Esophagus muscularis mucosa (tissue), 4 donors: ENCODE measurements around the gene FGF19. TPM values are rescaled to one million over a fixed set of nuclear protein-coding genes. Genes with fewer than 3 reads are reported as not detected.

ENCODE experiments used
- DNase-seq: peaks from one replicate; pipeline ENCODE4 v3.0.0-alpha.2; 2017; ENCODE audit errors: extremely low spot score
- H3K27ac ChIP-seq, 4 donors: fragments of 200-600 bp; sonication (generic); replicated peaks in 1 of 4; 1 replicate in 3 of 4; 2 replicates in 1 of 4; pipeline ENCODE4 v1.5.1; 2016 to 2019; ENCODE audit warnings: mild to moderate bottlenecking in 1 of 4
- H3K27me3 ChIP-seq, 4 donors: fragments of 200-600 bp; sonication (generic); one replicate each; pipeline versions ENCODE4 v1.5.1 to v1.6.0; 2016 to 2019
- H3K36me3 ChIP-seq, 4 donors: fragments of 200-600 bp; sonication (generic); one replicate each; pipeline ENCODE4 v1.5.1; 2016 to 2019
- H3K4me1 ChIP-seq, 4 donors: fragments of 200-600 bp; sonication (generic); one replicate each; pipeline ENCODE4 v1.5.1; 2016 to 2019
- H3K4me3 ChIP-seq, 4 donors: fragments of 200-600 bp; sonication (generic); 1 replicate in 2 of 4; 2 replicates in 2 of 4; pipeline ENCODE4 v1.5.1; 2016 to 2019; ENCODE audit warnings: mild to moderate bottlenecking in 4 of 4, moderate library complexity in 1 of 4
- H3K9me3 ChIP-seq, 4 donors: fragments of 200-600 bp; sonication (generic); 1 replicate in 3 of 4; 2 replicates in 1 of 4; pipeline ENCODE4 v1.5.1; 2016 to 2019
- CTCF ChIP-seq, 3 experiments: fragments of 200-600 bp in 2 of 3; fragments of 450-650 bp in 1 of 3; sonication (generic) in 2 of 3; IDR thresholded peaks; one replicate each; pipeline ENCODE4 v1.5.1; 2017 to 2019; ENCODE audit warnings: antibody characterized with exemption in 3 of 3, mild to moderate bottlenecking in 2 of 3, moderate library complexity in 1 of 3
- EP300 ChIP-seq: sonication (generic); formaldehyde crosslinking; IDR thresholded peaks from one replicate; pipeline ENCODE4 v1.6.1; 2017; ENCODE audit warnings: antibody characterized with exemption
- POLR2A ChIP-seq: fragments of 450-650 bp; IDR thresholded peaks from one replicate; pipeline ENCODE4 v1.6.1; 2017; ENCODE audit warnings: antibody characterized with exemption, moderate library complexity, mild to moderate bottlenecking, low read depth
- POLR2AphosphoS5 ChIP-seq, 2 donors: sonication (generic); formaldehyde crosslinking; IDR thresholded peaks; one replicate each; pipeline ENCODE4 v1.6.1; 2017; ENCODE audit warnings: antibody characterized with exemption in 2 of 2
- WGBS: methylation state at CpG from one replicate; pipeline ENCODE4 v1.1.5; 2018; 5-methylcytosine and 5-hydroxymethylcytosine counted together
- intact Hi-C: fragments of 100-400 bp; cut with DNase I; formaldehyde crosslinking; loops from one replicate; pipeline ENCODE4 v1.15.1; 2023
- total RNA-seq, 4 donors: library from RNA; depleted of rRNA; stranded (reverse); fragments of >200 nt; gene quantifications; one replicate each; pipeline versions ENCODE4 v1.1.0 to v1.2.1, GENCODE V29; 2016

FGF19 gene
- total RNA-seq, 4 donors from 2014 or later, result not detected

- intact Hi-C loops, result no loop called here
- Histone ChIP-seq H3K4me3 (no peak overlapping the region), H3K36me3 (peaks cover 19 to 94% (median 74%) of the 10 kb centered on the region in 4 donors), H3K27me3 (no peaks in the 10 kb centered on the region), H3K4me1 (peaks cover 13 to 24% (median 24%) of the 10 kb centered on the region in 4 donors), H3K27ac (no peak overlapping the region), H3K9me3 (no peaks in the 10 kb centered on the region)
- DNase-seq, result no peak
- TF ChIP-seq CTCF (IDR thresholded peaks at IDR 0.05), result no peak
- no peak for TF ChIP-seq EP300
- TF ChIP-seq POLR2AphosphoS5 (IDR thresholded peaks at IDR 0.05), result no peak
- no peak for TF ChIP-seq POLR2A
- WGBS, result 93% methylated on average over 6 of the region's 10 CpGs
These were observed 54.3 kb downstream of the FGF19 start for GRCh38 chr11:69649576-69649900.

DNA sequence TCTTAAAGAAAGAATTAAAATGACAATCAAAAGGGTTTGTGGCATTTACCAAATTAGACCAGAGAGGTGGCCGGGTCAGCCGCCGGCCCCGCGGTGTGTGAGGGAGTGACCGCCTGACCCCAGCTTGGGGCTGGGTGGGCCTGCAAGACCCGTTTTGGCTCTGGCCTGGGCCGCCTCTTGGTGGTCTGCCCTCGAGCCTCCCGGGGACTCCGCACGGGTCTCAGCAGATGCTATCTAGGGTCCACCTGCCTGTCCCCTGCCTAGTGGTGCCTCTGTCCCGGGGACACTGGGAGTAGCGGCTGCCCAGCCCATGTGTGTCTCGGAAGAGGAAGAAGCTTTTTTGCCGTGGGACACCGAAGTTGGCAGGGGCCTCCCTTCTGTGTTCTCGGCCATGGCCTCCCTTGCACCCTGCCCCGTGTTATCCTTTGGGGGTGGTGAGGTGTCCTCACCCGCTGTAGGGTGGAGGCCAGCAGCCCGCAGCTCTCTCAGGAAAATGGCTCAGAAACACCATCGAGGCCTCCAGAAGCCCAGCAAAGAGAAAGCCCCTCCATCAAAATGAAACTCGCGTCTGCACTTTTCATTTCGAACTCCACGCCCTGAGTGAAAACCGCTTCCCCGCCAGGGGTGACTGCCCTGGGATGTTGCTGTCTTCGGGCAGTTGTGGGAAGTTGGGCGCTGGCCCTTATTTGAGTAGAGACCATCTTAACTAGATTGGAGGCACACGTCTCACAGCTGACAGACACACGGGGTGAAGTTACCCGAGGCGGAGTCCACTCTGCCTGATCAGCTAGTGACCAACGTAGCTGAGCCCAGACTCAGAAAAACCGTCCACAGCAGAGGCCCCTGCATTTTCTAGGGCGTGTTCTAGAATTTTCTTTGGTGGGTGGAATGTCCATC is 54.9 kb downstream of the FGF19 start:
- DNase-seq, result no peak
- peak overlapping the region in 1 of 4 donors; percentile 92 for H3K27ac ChIP-seq
- intact Hi-C loops, result no loop called here
- no peaks in the 10 kb centered on the region for H3K9me3 ChIP-seq
- no peaks in the 10 kb centered on the region for H3K27me3 ChIP-seq
- H3K4me3 ChIP-seq, result no peak overlapping the region
- peaks cover 16 to 94% (median 69%) of the 10 kb centered on the region in 4 donors for H3K36me3 ChIP-seq
- no peak for TF ChIP-seq POLR2A
- 88% methylated on average over 27 of the region's 37 CpGs for WGBS
- peaks cover 19 to 30% (median 30%) of the 10 kb centered on the region in 4 donors for H3K4me1 ChIP-seq

Other genes starting within 250 kb of the FGF19 start
- not detected for gene LINC01488, start 222.4 kb downstream of the FGF19 start, total RNA-seq
- gene CCND1, start 62.9 kb downstream of the FGF19 start, total RNA-seq, result 10 to 100 TPM; 54.4 to 92.7 (median 62.0) TPM
- gene LTO1, start 28.7 kb downstream of the FGF19 start, total RNA-seq, result 10 to 100 TPM; 12.2 to 18.6 (median 14.1) TPM
- gene FGF4, start 71.3 kb upstream of the FGF19 start, total RNA-seq, result not detected
- gene FGF3, start 115.4 kb upstream of the FGF19 start, total RNA-seq, result not detected